ENCODE results near the gene CKAP2L.
"Not testable (repeated sequence)": the region's sequence is repeated elsewhere in the genome, so short reads cannot be mapped to it uniquely, and the experiment has no call there.

- TF ChIP-seq, protein P1, sequence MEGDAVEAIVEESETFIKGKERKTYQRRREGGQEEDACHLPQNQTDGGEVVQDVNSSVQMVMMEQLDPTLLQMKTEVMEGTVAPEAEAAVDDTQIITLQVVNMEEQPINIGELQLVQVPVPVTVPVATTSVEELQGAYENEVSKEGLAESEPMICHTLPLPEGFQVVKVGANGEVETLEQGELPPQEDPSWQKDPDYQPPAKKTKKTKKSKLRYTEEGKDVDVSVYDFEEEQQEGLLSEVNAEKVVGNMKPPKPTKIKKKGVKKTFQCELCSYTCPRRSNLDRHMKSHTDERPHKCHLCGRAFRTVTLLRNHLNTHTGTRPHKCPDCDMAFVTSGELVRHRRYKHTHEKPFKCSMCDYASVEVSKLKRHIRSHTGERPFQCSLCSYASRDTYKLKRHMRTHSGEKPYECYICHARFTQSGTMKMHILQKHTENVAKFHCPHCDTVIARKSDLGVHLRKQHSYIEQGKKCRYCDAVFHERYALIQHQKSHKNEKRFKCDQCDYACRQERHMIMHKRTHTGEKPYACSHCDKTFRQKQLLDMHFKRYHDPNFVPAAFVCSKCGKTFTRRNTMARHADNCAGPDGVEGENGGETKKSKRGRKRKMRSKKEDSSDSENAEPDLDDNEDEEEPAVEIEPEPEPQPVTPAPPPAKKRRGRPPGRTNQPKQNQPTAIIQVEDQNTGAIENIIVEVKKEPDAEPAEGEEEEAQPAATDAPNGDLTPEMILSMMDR (IDR thresholded peaks at IDR 0.05) = not testable (repeated sequence)
- not testable (repeated sequence) for TF ChIP-seq POLR2A, POLR2AphosphoS5 (IDR thresholded peaks at IDR 0.05)
These were observed 48.3 kb downstream of the CKAP2L start for GRCh38 chr2:112716094-112716493.

All from breast epithelium (tissue), 3 donors.